Type B pancreatic cell (in vitro differentiated cells): ENCODE results near the gene CREBBP. TPM values are rescaled to one million over a fixed set of nuclear protein-coding genes. Genes with fewer than 3 reads are reported as not detected.
A peak's percentile ranks its signal among the peaks of the same experiment; 100 is the strongest.

Source experiments
- DNase-seq: peaks from one replicate; pipeline ENCODE4 v3.0.0; 2021; ENCODE audit warnings: mixed read lengths; ENCODE audit not compliant: unreplicated experiment; ENCODE audit errors: extremely low spot score
- H3K27ac Mint-ChIP-seq: 2 replicates; pipeline ENCODE4 v1.8.0; 2021; ENCODE audit warnings: mild to moderate bottlenecking, mixed read lengths
- H3K27me3 Mint-ChIP-seq: 2 replicates; pipeline ENCODE4 v1.8.0; 2021; ENCODE audit warnings: mixed read lengths
- H3K36me3 Mint-ChIP-seq: 2 replicates; pipeline ENCODE4 v1.8.0; 2021; ENCODE audit warnings: mixed read lengths
- H3K4me1 Mint-ChIP-seq: one replicate; pipeline ENCODE4 v1.8.0; 2021; ENCODE audit warnings: mixed read lengths; ENCODE audit not compliant: unreplicated experiment
- H3K4me3 Mint-ChIP-seq: 2 replicates; pipeline ENCODE4 v1.8.0; 2021; ENCODE audit warnings: mild to moderate bottlenecking, mixed read lengths
- H3K9me3 Mint-ChIP-seq: 2 replicates; pipeline ENCODE4 v1.8.0; 2021; ENCODE audit warnings: mixed read lengths
- total RNA-seq: library from RNA; stranded (reverse); gene quantifications from 2 replicates; pipeline ENCODE4 v1.2.1, GENCODE V29; 2021; ENCODE audit warnings: low replicate concordance
- TF ChIP-seq, protein P1 (sequence below): fragments of 200-600 bp; sonication (generic); conservative IDR thresholded peaks from 2 replicates; pipeline ENCODE4 v1.5.0; 2021; ENCODE audit warnings: antibody characterized with exemption, mild to moderate bottlenecking

The CREBBP gene
- total RNA-seq, 1 donor from 2014 or later = 93.6 TPM

- Mint-ChIP-seq H3K27ac (peak overlapping the region; percentile 96), H3K4me3 (peak overlapping the region; percentile 98), H3K9me3 (no peaks in the 10 kb centered on the region), H3K36me3 (peaks cover 14% of the 10 kb centered on the region), H3K27me3 (no peaks in the 10 kb centered on the region), H3K4me1 (peaks cover 49% of the 10 kb centered on the region)
- DNase-seq = no peak
- TF ChIP-seq, protein P1, sequence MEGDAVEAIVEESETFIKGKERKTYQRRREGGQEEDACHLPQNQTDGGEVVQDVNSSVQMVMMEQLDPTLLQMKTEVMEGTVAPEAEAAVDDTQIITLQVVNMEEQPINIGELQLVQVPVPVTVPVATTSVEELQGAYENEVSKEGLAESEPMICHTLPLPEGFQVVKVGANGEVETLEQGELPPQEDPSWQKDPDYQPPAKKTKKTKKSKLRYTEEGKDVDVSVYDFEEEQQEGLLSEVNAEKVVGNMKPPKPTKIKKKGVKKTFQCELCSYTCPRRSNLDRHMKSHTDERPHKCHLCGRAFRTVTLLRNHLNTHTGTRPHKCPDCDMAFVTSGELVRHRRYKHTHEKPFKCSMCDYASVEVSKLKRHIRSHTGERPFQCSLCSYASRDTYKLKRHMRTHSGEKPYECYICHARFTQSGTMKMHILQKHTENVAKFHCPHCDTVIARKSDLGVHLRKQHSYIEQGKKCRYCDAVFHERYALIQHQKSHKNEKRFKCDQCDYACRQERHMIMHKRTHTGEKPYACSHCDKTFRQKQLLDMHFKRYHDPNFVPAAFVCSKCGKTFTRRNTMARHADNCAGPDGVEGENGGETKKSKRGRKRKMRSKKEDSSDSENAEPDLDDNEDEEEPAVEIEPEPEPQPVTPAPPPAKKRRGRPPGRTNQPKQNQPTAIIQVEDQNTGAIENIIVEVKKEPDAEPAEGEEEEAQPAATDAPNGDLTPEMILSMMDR = no peak
These were observed 1.9 kb downstream of the CREBBP start for GRCh38 chr16:3878610-3879009.

- no peaks in the 10 kb centered on the region for H3K27me3 Mint-ChIP-seq
- H3K4me3 Mint-ChIP-seq = peak overlapping the region; percentile 98
- H3K4me1 Mint-ChIP-seq = peaks cover 65% of the 10 kb centered on the region
- peaks cover 14% of the 10 kb centered on the region for H3K36me3 Mint-ChIP-seq
- TF ChIP-seq, protein P1 = no peak
- DNase-seq = no peak
- peak overlapping the region; percentile 19 for H3K27ac Mint-ChIP-seq
- H3K9me3 Mint-ChIP-seq = no peaks in the 10 kb centered on the region
These were observed 3.8 kb downstream of the CREBBP start for GRCh38 chr16:3876695-3877094.

- no peaks in the 10 kb centered on the region for H3K9me3 Mint-ChIP-seq
- H3K36me3 Mint-ChIP-seq = peaks cover 14% of the 10 kb centered on the region
- DNase-seq = no peak
- peaks cover 70% of the 10 kb centered on the region for H3K4me1 Mint-ChIP-seq
- H3K27me3 Mint-ChIP-seq = no peaks in the 10 kb centered on the region
- peak overlapping the region; percentile 98 for H3K4me3 Mint-ChIP-seq
- TF ChIP-seq, protein P1 = no peak
- no peak overlapping the region for H3K27ac Mint-ChIP-seq
These were observed 4.4 kb downstream of the CREBBP start for GRCh38 chr16:3876160-3876559.

GRCh38 chr16:3874794-3875692 lies 5.5 kb downstream of the CREBBP start:
- H3K4me1 Mint-ChIP-seq = peaks cover 80% of the 10 kb centered on the region
- H3K9me3 Mint-ChIP-seq = no peaks in the 10 kb centered on the region
- TF ChIP-seq, protein P1 = no peak
- H3K4me3 Mint-ChIP-seq = peak overlapping the region; percentile 51
- H3K27ac Mint-ChIP-seq = peak overlapping the region; percentile 24
- DNase-seq = no peak
- no peaks in the 10 kb centered on the region for H3K27me3 Mint-ChIP-seq
- peaks cover 14% of the 10 kb centered on the region for H3K36me3 Mint-ChIP-seq

DNA sequence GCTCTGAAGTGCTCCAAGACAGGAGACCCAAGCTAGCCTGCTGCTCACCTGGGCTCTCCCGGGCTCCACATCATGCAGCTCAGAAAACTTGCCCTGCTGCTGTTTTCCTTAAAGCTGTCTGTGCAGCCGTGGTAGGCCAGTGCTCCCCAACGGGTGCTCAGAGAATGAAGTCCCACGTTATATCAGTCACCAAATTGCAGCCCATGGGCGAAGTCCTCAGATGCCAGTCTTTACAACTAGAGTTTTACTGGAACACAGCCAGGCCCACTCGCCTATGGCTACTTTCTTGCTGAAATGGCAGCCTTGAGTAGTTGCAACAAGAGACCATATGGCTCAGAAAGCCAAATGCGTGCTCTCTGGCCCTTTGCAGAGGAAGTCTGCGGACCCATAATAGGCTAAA lies 6.3 kb downstream of the CREBBP start:
- peak overlapping the region; percentile 35 for H3K4me3 Mint-ChIP-seq
- no peaks in the 10 kb centered on the region for H3K27me3 Mint-ChIP-seq
- TF ChIP-seq, protein P1 = no peak
- no peaks in the 10 kb centered on the region for H3K9me3 Mint-ChIP-seq
- H3K27ac Mint-ChIP-seq = no peak overlapping the region
- DNase-seq = no peak
- peaks cover 87% of the 10 kb centered on the region for H3K4me1 Mint-ChIP-seq
- peaks cover 14% of the 10 kb centered on the region for H3K36me3 Mint-ChIP-seq
